Heart left ventricle (tissue), 16 donors: ENCODE measurements around the gene ZNF429. TPM values are rescaled to one million over a fixed set of nuclear protein-coding genes. Genes with fewer than 3 reads are reported as not detected.

Source experiments
- ATAC-seq, 4 donors: fragments of 200-7000 bp; cut with Tn5 transposase; one replicate each; pipeline ENCODE4 v1.9.1; 2020 to 2022; ENCODE audit warnings: moderate library complexity in 4 of 4, mild to moderate bottlenecking in 3 of 4, moderate number of reproducible peaks in 1 of 4
- DNase-seq, 5 donors: peaks; one replicate each; pipeline ENCODE4 v3.0.0-alpha.2; 2020
- H3K27ac ChIP-seq, 12 donors: fragments of 200-600 bp; sonication (generic) in 4 of 12; one replicate each; pipeline versions ENCODE4 v1.5.0 to v1.8.0; 2016 to 2022; ENCODE audit warnings: mild to moderate bottlenecking in 2 of 12
- H3K27me3 ChIP-seq, 9 donors: fragments of 200-600 bp; sonication (generic) in 2 of 9; one replicate each; pipeline versions ENCODE4 v1.5.1 to v1.8.0; 2016 to 2022; ENCODE audit warnings: mild to moderate bottlenecking in 3 of 9
- H3K36me3 ChIP-seq, 9 donors: fragments of 200-600 bp; sonication (generic) in 2 of 9; one replicate each; pipeline versions ENCODE4 v1.5.0 to v1.8.0; 2018 to 2022; ENCODE audit warnings: mild to moderate bottlenecking in 2 of 9
- H3K4me1 ChIP-seq, 12 donors: fragments of 200-600 bp; sonication (generic) in 4 of 12; one replicate each; pipeline versions ENCODE4 v1.5.0 to v1.8.0; 2016 to 2022; ENCODE audit warnings: mild to moderate bottlenecking in 3 of 12
- H3K4me3 ChIP-seq, 12 donors: fragments of 200-600 bp; sonication (generic) in 4 of 12; one replicate each; pipeline versions ENCODE4 v1.5.0 to v1.8.0; 2017 to 2022; ENCODE audit warnings: mild to moderate bottlenecking in 9 of 12, moderate library complexity in 4 of 12
- H3K9me3 ChIP-seq, 12 donors: fragments of 200-600 bp; sonication (generic) in 4 of 12; one replicate each; pipeline versions ENCODE4 v1.5.0 to v1.8.0; 2016 to 2022; ENCODE audit warnings: mild to moderate bottlenecking in 1 of 12
- CTCF ChIP-seq, 12 donors: fragments of 200-600 bp; sonication (generic) in 4 of 12; IDR thresholded peaks; one replicate each; pipeline versions ENCODE4 v1.5.0 to v1.8.0; 2018 to 2022; ENCODE audit warnings: antibody characterized with exemption in 12 of 12, mild to moderate bottlenecking in 5 of 12
- POLR2A ChIP-seq, 2 donors: fragments of 450-650 bp; IDR thresholded peaks; one replicate each; pipeline ENCODE4 v1.6.1; 2017; ENCODE audit warnings: antibody characterized with exemption in 2 of 2, mild to moderate bottlenecking in 2 of 2, moderate library complexity in 2 of 2
- WGBS, 4 donors: extraction: QIAGEN DNeasy Blood & Tissue Kit in 2 of 4; methylation state at CpG; one replicate each; pipeline versions ENCODE4 v1.1.5 to v1.1.7; 2013 to 2018; 5-methylcytosine and 5-hydroxymethylcytosine counted together
- intact Hi-C, 10 donors: fragments of 100-400 bp; cut with DNase I; formaldehyde crosslinking; loops; one replicate each; pipeline versions ENCODE4 v1.11.1 to v1.14.2; 2022
- polyA plus RNA-seq, 2 donors: library from polyadenylated mRNA; stranded (reverse); fragments of 200-250 nt; gene quantifications; one replicate each; pipeline ENCODE4 v1.2.3, GENCODE V29; 2013
- total RNA-seq, 9 donors: library from RNA; depleted of rRNA in 2 of 9; stranded (reverse); fragments of >200 nt in 2 of 9; fragmentation: NEBNext Ultra II Directional in 3 of 9; extraction: Animal tissue kit (Norgen Biotek cat#: 25700) in 3 of 9; gene quantifications; one replicate each; pipeline versions ENCODE4 v1.1.0 to v1.2.4, GENCODE V29; 2016 to 2023
- donor health status: ischemic (EF 13 %, LVEDD 7.1; RV severe dilation, severe dysfunction).
- donor health status: healthy with polysubstance abuse.
- donor health status: DM: no; HTN: yes; CAD: no.
- donor health status: DM: no; HTN: no; CAD: no.
- donor health status: ischemic (EF 25% LVEDD 6.9; RV normal size, moderate dysfunction).
- donor health status: ischemic (EF 25% LVEDD 5.7; RV mildly dilated, moderate dysfunction).
- donor health status: healthy.
- donor health status: DM: yes; HTN: yes; CAD: no.
- donor health status: ischemic (EF 35%, LVEDD 5.7; RV mildly dilated, moderate dysfunction).
- donor health status: nonischemic (EF 11% LVEDD 7.7; RV severe dilation, severe dysfunction).
- donor health status: DM: yes; HTN: yes; CAD: no.
- donor health status: PGD.
- donor health status: ischemic (EF 29% LVEDD 5.4; RV normal size, mild dysfunction).
- donor health status: nonischemic (EF 23%, LVEDD 6.1; RV moderate dilation, normal function).

The ZNF429 gene
- total and polyA plus RNA-seq, 11 donors: 4.5 to 10.1 (median 8.2) TPM

- TF ChIP-seq CTCF (IDR thresholded peaks at IDR 0.05) (no peak), POLR2A (IDR thresholded peaks at IDR 0.05) (no peak)
- 89 to 93% (median 92%) methylated on average over 5 of the region's 5 CpGs for WGBS, 4 donors
- Histone ChIP-seq H3K36me3 (no peaks in the 10 kb centered on the region), H3K27me3 (no peaks in the 10 kb centered on the region), H3K4me1 (no peaks in the 10 kb centered on the region), H3K27ac (no peak overlapping the region), H3K9me3 (peaks cover 0 to 4% (median 0%) of the 10 kb centered on the region in 12 donors), H3K4me3 (no peak overlapping the region)
- DNase-seq (no peak), ATAC-seq (no peak)
- intact Hi-C loops: loop anchor here in 6 of 10 donors (2.0 to 10.0 kb wide), 5 partner anchors 210 to 1240 kb away; no protein-coding TSS in a partner anchor
Measured at GRCh38 chr19:21484631-21485030, 20.8 kb upstream of the ZNF429 start.

- no peaks in the 10 kb centered on the region for H3K4me1 ChIP-seq
- ATAC-seq (no peak), DNase-seq (no peak)
- intact Hi-C loops: loop anchor here in 3 of 10 donors (2.0 to 10.0 kb wide), 3 partner anchors 209 to 1241 kb away; no protein-coding TSS in a partner anchor
- no peak overlapping the region for H3K4me3 ChIP-seq
- H3K9me3 ChIP-seq: peaks cover 0 to 4% (median 0%) of the 10 kb centered on the region in 12 donors
- no peaks in the 10 kb centered on the region for H3K36me3 ChIP-seq
- no peak for TF ChIP-seq POLR2A (IDR thresholded peaks at IDR 0.05)
- no peak for TF ChIP-seq CTCF (IDR thresholded peaks at IDR 0.05)
- no peak overlapping the region for H3K27ac ChIP-seq
- H3K27me3 ChIP-seq: no peaks in the 10 kb centered on the region
Measured at GRCh38 chr19:21485926-21486325, 19.5 kb upstream of the ZNF429 start.

- H3K4me3 ChIP-seq: no peak overlapping the region
- TF ChIP-seq CTCF (IDR thresholded peaks at IDR 0.05) (no peak), POLR2A (IDR thresholded peaks at IDR 0.05) (no peak)
- intact Hi-C loops: loop anchor here in 2 of 10 donors (10.0 kb wide), 2 partner anchors 207 to 1243 kb away; no protein-coding TSS in a partner anchor
- no peak for DNase-seq
- H3K27ac ChIP-seq: no peak overlapping the region
- no peak for ATAC-seq
- H3K36me3 ChIP-seq: no peaks in the 10 kb centered on the region
- H3K9me3 ChIP-seq: peaks cover 0 to 4% (median 0%) of the 10 kb centered on the region in 12 donors
- WGBS, 4 donors: 98 to 100% (median 99%) methylated on average over 1 of the region's 1 CpG
- H3K27me3 ChIP-seq: no peaks in the 10 kb centered on the region
- H3K4me1 ChIP-seq: no peaks in the 10 kb centered on the region
Measured at GRCh38 chr19:21487969-21488368, 17.4 kb upstream of the ZNF429 start.

- H3K9me3 ChIP-seq: no peaks in the 10 kb centered on the region
- TF ChIP-seq POLR2A (IDR thresholded peaks at IDR 0.05) (no peak), CTCF (IDR thresholded peaks at IDR 0.05) (no peak)
- H3K27me3 ChIP-seq: no peaks in the 10 kb centered on the region
- H3K4me1 ChIP-seq: no peaks in the 10 kb centered on the region
- DNase-seq (no peak), ATAC-seq (no peak)
- 72 to 73% (median 73%) methylated on average over 4 of the region's 4 CpGs for WGBS, 4 donors
- H3K4me3 ChIP-seq: no peak overlapping the region
- H3K27ac ChIP-seq: no peak overlapping the region
- intact Hi-C loops: no loop called here
- no peaks in the 10 kb centered on the region for H3K36me3 ChIP-seq
Measured at GRCh38 chr19:21491146-21491545, 14.3 kb upstream of the ZNF429 start.
